HG03378 (cell line): Measurements from ENCODE around the gene NELL1.

ENCODE experiments used
- ATAC-seq: cut with Tn5 transposase; IDR thresholded peaks from one replicate; pipeline ENCODE4 v1.9.1; 2021; ENCODE audit warnings: mild to moderate bottlenecking, moderate library complexity; ENCODE audit not compliant: unreplicated experiment

NELL1 gene

DNA sequence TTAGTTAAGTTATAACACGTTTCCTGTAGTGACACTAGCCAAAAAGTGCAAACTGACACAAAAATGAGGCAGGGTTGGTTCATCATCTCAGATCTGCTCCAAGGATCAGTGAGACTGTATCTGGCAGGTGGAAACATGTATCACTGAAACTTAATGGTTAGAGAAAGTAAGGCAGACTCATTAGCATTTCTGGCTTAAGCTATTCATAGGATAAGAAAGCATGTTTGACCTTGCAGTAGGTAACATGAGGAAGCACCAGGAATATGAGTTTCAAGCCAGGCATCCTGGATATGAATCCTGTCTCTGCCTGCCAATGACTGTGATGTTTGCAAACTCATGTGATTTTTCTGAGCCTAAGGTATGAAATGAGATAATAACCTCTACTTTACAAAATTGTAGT lies 732.1 kb downstream of the NELL1 start:
- no peak for ATAC-seq

GRCh38 chr11:21402274-21402673 lies 732.9 kb downstream of the NELL1 start:
- no peak for ATAC-seq

DNA sequence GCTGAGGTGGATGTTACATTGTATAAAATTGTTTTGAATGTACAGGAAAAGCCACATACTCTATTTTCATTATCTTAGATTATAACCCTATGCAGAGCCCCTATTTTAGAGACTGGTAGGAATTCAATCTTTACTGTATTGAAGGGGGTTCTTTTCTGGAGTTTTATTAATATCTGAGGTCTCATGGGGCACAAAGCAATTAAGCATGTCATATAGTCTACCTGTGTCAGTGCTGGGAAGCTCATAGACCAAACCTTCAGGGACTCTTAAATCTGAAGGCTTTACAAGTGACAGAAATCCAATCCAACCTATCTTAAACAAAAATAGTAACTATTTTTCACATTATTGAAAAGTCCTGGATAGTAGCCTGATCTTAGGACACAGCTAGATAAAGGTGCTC lies 733.7 kb downstream of the NELL1 start:
- no peak for ATAC-seq

GRCh38 chr11:21405422-21405821 lies 736.0 kb downstream of the NELL1 start:
- ATAC-seq: no peak

DNA sequence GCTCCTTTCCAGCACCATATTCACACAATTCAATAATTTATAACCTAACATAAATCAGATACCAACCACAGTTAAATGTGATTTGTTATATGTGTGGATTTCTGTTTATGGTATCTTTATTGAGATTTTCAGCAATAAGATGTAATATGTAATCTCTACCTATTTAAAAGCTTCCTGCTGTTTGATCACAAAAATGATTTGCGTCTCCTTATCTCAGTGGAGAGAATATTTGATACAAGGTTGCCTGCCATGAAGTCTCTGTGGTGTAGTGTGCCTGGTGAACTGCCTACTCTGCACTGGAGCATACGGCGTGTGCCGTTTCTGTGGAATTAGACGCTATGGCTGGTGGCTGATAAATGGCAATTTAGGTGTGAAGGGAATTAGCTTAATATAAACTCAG lies 741.1 kb downstream of the NELL1 start:
- ATAC-seq: no peak

DNA sequence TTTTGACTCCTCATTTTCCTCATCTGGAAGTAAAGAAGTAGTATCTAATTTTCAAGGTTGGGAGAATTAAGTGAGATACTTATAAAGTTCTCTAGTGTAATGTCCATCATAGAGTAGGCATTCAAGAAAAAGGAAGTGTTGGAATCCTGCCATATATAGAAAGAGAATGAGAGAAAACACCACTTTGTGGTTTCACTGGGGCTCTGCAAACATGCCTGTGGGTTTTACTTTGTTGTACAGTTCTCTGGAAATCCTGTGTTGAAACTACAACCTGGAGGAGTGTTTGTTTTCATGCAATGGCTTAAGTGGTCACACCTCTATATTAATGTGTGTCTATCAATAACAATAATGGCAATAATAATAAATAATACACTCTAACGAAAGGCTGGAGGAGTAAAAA lies 741.7 kb downstream of the NELL1 start:
- ATAC-seq: no peak

- no peak for ATAC-seq
These were observed 742.2 kb downstream of the NELL1 start for GRCh38 chr11:21411597-21411996.

GRCh38 chr11:21412652-21413383 lies 743.4 kb downstream of the NELL1 start:
- ATAC-seq: no peak

- no peak for ATAC-seq
These were observed 745.6 kb downstream of the NELL1 start for GRCh38 chr11:21414953-21415352.

GRCh38 chr11:21415606-21416005 lies 746.2 kb downstream of the NELL1 start:
- no peak for ATAC-seq

DNA sequence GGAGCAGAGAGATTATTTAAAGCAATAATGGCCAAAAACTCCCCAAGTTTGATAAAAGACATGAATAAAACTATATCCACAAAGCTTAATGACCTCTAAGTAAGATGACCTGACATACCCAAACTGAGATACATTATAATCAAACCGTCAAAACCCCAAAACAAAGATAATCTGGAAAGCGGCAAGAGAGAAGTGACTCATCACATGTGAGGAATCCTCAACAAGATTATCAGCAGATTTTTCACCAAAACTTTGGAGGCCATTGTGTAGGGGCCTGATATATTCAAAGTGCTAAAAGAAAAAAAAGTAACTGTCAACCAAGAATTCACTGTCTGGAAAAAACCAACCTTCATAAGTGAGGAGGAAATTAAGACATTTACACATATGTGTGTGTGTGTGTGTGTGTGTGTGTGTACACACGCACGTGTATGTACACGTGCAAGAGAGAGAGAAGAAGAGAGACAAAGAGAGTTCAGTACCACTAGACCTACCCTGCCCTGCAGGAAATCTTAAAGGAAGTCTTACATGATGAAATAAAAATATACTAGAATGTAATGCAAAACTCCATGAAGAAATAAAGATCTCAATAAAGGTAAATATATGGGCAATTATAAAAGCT lies 752.4 kb downstream of the NELL1 start:
- ATAC-seq: no peak

GRCh38 chr11:21426931-21427330 lies 757.5 kb downstream of the NELL1 start:
- ATAC-seq: no peak

DNA sequence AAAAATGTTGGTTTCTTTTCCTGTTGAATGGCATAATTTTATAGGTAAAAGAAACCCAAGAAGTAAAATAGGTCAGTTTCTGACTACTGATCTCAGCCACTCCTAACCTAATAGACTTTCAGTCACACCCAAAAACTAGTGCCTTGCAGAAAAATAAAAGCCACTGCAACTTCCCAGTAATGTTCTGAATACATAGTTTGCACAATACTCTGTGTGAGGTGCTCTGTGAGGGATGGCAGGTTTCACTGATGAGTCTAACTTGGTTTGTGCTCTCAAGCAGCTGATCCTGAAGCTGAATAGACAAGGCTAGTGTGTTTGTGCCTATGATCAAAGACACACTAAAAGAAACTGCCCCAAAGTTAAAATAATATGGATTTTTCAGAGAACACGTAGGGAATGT lies 758.3 kb downstream of the NELL1 start:
- ATAC-seq: no peak

- ATAC-seq: no peak
These were observed 759.4 kb downstream of the NELL1 start for GRCh38 chr11:21428796-21429195.

DNA sequence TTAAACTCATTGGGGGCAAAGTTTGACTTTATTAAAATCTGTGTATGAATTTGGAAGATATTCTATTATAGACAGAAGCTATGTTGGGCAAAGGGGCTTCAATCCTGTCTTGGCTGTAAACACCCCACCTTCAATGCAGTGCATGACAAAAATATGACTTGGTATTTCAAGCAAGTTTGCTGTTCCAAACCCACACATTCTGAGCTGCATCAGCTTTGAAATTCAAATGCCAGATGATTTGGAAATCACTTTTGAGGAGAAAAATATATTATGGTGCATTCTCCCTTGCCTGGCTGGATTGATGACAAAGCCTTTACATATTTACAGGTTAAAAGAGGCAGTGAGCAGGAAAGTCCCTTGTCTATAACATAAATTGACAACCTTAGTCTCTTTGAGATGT lies 760.0 kb downstream of the NELL1 start:
- ATAC-seq: no peak

- no peak for ATAC-seq
These were observed 761.2 kb downstream of the NELL1 start for GRCh38 chr11:21430537-21430936.

GRCh38 chr11:21446939-21447590 lies 777.7 kb downstream of the NELL1 start:
- ATAC-seq: no peak

- ATAC-seq: no peak
These were observed 778.5 kb downstream of the NELL1 start for GRCh38 chr11:21447871-21448270.

DNA sequence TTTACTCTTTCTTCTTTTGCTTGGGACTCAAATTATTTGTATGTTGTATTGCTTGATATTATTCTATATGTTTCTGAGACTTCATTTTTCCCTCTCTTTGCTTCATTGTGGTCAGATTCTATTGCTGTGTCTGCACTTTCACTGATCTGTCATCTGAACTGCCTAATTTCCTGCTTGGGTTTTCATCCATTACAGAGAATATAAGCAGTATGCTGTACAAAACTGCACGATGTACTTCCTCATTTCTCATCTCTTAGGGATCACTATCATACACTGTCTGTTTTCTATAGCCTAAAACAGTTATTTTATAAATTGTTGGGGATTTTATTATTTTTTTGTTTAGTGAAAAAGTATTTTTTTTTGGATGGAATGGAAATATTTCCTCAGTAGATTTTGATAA lies 786.8 kb downstream of the NELL1 start:
- no peak for ATAC-seq

DNA sequence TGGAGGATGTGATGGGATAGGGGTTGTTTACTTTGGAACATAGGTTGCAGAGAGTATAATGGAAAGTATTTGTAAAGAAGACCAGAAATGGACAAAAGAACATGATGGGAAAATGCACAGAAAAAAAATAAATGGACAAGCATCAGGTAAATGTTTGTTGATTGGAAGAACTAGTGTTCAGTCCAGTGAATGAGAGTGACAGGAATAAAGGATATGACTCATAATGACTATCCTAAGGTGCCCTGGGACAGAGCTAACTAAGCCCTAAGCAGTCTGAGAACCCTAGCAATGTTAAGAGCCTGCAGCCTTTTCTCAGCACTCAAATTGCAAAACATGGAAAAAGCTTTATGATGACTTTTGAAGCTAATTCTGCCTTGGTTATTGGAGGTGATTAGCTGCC lies 790.7 kb downstream of the NELL1 start:
- ATAC-seq: no peak

DNA sequence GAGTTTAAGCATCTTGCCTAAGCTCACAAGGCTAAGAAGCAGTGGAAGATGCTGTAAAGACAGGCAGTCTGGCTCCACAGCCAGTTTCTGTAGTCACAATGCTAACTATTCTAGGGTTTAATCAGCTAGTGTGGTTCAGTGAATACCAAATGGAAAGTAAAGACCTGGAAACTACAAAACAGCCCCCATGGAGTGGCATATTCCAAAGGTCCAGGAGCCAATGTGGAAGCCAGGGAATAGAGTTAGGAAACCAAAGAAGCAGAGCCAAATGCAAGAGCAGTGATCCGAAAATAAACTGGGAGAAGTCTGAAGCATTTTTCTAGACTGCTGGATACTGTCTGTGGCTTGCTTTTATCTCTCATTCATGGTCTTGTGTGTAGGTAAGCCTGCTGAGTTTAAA lies 792.3 kb downstream of the NELL1 start:
- ATAC-seq: no peak

- ATAC-seq: no peak
These were observed 795.3 kb downstream of the NELL1 start for GRCh38 chr11:21464601-21465193.
